Left lung (tissue), 10 donors: ENCODE data around the gene PCDHA8. TPM values are rescaled to one million over a fixed set of nuclear protein-coding genes. Genes with fewer than 3 reads are reported as not detected.
"Not testable (repeated sequence)": the region's sequence is repeated elsewhere in the genome, so short reads cannot be mapped to it uniquely, and the experiment has no call there.

Experiments
- ATAC-seq: fragments of 200-7000 bp; cut with Tn5 transposase; one replicate; pipeline ENCODE4 v1.9.1; 2020; ENCODE audit warnings: moderate library complexity
- DNase-seq, 4 donors: peaks; one replicate each; pipeline ENCODE4 v3.0.0-alpha.2; 2013 to 2020
- H3K27ac ChIP-seq, 2 donors: fragments of 200-600 bp; sonication (generic) in 1 of 2; one replicate each; pipeline versions ENCODE4 v1.5.0 to v1.8.0; 2020 to 2021
- H3K27me3 ChIP-seq, 2 donors: fragments of 200-600 bp; sonication (generic) in 1 of 2; one replicate each; pipeline versions ENCODE4 v1.5.0 to v1.8.0; 2020 to 2021
- H3K36me3 ChIP-seq, 2 donors: fragments of 200-600 bp; sonication (generic) in 1 of 2; one replicate each; pipeline versions ENCODE4 v1.5.0 to v1.8.0; 2020 to 2021
- H3K4me1 ChIP-seq, 2 donors: fragments of 200-600 bp; one replicate each; pipeline ENCODE4 v1.8.0; 2021
- H3K4me3 ChIP-seq, 2 donors: fragments of 200-600 bp; sonication (generic) in 1 of 2; one replicate each; pipeline versions ENCODE4 v1.5.0 to v1.8.0; 2020 to 2021; ENCODE audit warnings: mild to moderate bottlenecking in 1 of 2
- H3K9me3 ChIP-seq, 2 donors: fragments of 200-600 bp; sonication (generic) in 1 of 2; one replicate each; pipeline versions ENCODE4 v1.5.0 to v1.8.0; 2020 to 2021
- intact Hi-C, 2 donors: fragments of 100-400 bp; cut with DNase I; formaldehyde crosslinking; loops; one replicate each; pipeline versions ENCODE4 v1.11.2 to v1.14.2; 2022
- polyA plus RNA-seq, 6 donors: library from polyadenylated mRNA; unstranded; fragments of 120-200 nt; gene quantifications; one replicate each; pipeline ENCODE4 v1.2.1, GENCODE V29; 2013; ENCODE audit not compliant: insufficient read length in 6 of 6
- total RNA-seq, 2 donors: library from RNA; stranded (reverse); fragmentation: NEBNext Ultra II Directional; extraction: Animal tissue kit (Norgen Biotek cat#: 25700); gene quantifications; one replicate each; pipeline ENCODE4 v1.2.1, GENCODE V29; 2021
- TF ChIP-seq, protein P1 (sequence below), 2 donors: fragments of 200-600 bp; sonication (generic) in 1 of 2; IDR thresholded peaks; one replicate each; pipeline versions ENCODE4 v1.5.0 to v1.8.0; 2021; ENCODE audit warnings: antibody characterized with exemption in 2 of 2
- donor health status: DM: no; HTN: yes; CAD: no.
- donor health status: DM: no; HTN: no; CAD: no.

PCDHA8 gene
- total and polyA plus RNA-seq, 8 donors: 0.05 to 0.21 (median 0.13) TPM; not detected in 1

DNA sequence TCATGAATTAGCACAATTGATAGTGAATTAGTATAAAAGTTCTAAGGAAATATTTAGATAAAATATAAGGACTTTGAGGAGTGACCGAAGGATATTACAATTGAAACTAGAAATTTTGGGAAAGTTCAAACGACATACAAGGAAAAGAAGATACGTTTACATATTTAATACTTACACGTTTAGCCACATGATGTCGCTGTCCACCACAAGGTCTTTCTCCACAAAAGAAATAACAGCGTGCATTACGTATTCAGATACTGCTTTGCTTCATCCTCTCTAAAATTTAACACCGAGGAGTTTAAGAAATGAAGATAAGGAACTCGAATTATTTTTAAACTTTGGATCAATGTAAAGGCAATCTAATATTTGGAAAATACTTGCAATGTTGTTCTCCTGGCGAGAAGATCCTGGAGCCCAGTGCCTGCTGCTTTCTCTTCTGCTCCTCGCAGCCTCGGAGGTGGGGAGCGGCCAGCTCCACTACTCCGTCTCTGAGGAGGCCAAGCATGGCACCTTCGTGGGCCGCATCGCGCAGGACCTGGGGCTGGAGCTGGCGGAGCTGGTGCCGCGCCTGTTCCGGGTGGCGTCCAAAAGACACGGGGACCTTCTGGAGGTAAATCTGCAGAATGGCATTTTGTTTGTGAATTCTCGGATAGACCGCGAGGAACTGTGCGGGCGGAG lies 40.0 kb upstream of the PCDHA8 start, which contains the start of gene PCDHA3:
PCDHA3 (plus strand) TSS at position 242 of the 678 bp plus-strand sequence.
- ATAC-seq (no peak), DNase-seq (peak in 3 of 4 donors; percentile 6 to 55 (median 17))
- TF ChIP-seq, protein P1, sequence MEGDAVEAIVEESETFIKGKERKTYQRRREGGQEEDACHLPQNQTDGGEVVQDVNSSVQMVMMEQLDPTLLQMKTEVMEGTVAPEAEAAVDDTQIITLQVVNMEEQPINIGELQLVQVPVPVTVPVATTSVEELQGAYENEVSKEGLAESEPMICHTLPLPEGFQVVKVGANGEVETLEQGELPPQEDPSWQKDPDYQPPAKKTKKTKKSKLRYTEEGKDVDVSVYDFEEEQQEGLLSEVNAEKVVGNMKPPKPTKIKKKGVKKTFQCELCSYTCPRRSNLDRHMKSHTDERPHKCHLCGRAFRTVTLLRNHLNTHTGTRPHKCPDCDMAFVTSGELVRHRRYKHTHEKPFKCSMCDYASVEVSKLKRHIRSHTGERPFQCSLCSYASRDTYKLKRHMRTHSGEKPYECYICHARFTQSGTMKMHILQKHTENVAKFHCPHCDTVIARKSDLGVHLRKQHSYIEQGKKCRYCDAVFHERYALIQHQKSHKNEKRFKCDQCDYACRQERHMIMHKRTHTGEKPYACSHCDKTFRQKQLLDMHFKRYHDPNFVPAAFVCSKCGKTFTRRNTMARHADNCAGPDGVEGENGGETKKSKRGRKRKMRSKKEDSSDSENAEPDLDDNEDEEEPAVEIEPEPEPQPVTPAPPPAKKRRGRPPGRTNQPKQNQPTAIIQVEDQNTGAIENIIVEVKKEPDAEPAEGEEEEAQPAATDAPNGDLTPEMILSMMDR (IDR thresholded peaks at IDR 0.05): no peak
- Histone ChIP-seq H3K9me3 (peaks cover 0 to 66% of the 10 kb centered on the region in 2 donors), H3K27me3 (peaks cover 0 to 69% of the 10 kb centered on the region in 2 donors), H3K27ac (no peak within 1 kb of the TSS), H3K4me1 (no peaks in the 10 kb centered on the region), H3K36me3 (no peaks in the 10 kb centered on the region), H3K4me3 (peak within 1 kb of the TSS in 1 of 2 donors; percentile 19)
- intact Hi-C loops: no loop called here

DNA sequence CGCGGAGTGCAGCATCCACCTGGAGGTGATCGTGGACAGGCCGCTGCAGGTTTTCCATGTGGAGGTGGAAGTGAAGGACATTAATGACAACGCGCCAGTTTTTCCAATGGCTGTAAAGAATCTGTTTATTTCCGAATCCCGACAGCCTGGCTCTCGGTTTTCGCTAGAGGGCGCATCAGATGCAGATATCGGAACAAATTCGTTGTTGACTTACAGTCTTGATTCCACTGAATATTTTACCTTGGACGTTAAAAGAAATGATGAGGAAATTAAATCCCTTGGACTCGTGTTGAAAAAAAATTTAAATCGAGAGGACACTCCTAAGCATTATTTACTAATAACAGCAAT lies 39.5 kb upstream of the PCDHA8 start:
- H3K4me1 ChIP-seq: no peaks in the 10 kb centered on the region
- DNase-seq (no peak), ATAC-seq (no peak)
- H3K9me3 ChIP-seq: peaks cover 0 to 65% of the 10 kb centered on the region in 2 donors
- TF ChIP-seq, protein P1 (IDR thresholded peaks at IDR 0.05): peak in 1 of 2 donors; percentile 10
- peaks cover 0 to 69% of the 10 kb centered on the region in 2 donors for H3K27me3 ChIP-seq
- intact Hi-C loops: no loop called here
- no peaks in the 10 kb centered on the region for H3K36me3 ChIP-seq
- peak overlapping the region in 1 of 2 donors; percentile 19 for H3K4me3 ChIP-seq
- no peak overlapping the region for H3K27ac ChIP-seq

DNA sequence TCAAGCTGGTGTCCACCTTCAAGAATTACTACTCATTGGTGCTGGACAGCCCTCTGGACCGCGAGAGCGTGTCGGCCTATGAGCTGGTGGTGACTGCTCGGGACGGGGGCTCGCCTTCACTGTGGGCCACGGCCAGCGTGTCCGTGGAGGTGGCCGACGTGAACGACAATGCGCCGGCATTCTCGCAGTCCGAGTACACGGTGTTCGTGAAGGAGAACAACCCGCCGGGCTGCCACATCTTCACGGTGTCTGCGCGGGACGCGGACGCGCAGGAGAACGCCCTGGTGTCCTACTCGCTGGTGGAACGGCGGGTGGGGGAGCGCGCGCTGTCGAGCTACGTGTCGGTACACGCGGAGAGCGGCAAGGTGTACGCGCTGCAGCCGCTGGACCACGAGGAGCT lies 38.6 kb upstream of the PCDHA8 start:
- intact Hi-C loops, ATAC-seq, H3K27ac ChIP-seq, H3K4me3 ChIP-seq, H3K36me3 ChIP-seq, H3K4me1 ChIP-seq: not testable (repeated sequence)
- peak in 1 of 4 donors; percentile 72 for DNase-seq
- peaks cover 0 to 62% of the 10 kb centered on the region in 2 donors for H3K9me3 ChIP-seq
- H3K27me3 ChIP-seq: peaks cover 0 to 68% of the 10 kb centered on the region in 2 donors

DNA sequence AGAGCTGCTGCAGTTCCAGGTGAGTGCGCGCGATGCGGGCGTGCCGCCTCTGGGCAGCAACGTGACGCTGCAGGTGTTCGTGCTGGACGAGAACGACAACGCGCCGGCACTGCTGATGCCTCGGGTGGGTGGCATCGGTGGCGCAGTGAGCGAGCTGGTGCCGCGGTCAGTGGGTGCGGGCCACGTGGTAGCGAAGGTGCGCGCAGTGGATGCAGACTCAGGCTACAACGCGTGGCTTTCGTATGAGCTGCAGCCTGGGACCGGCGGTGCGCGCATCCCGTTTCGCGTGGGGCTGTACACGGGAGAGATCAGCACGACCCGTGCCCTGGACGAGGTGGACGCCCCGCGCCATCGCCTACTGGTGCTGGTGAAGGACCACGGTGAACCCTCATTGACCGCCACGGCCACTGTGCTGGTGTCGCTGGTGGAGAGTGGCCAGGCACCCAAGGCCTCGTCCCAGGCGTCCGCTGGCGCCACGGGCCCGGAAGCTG lies 38.2 kb upstream of the PCDHA8 start:
- no peak for ATAC-seq
- intact Hi-C loops: no loop called here

DNA sequence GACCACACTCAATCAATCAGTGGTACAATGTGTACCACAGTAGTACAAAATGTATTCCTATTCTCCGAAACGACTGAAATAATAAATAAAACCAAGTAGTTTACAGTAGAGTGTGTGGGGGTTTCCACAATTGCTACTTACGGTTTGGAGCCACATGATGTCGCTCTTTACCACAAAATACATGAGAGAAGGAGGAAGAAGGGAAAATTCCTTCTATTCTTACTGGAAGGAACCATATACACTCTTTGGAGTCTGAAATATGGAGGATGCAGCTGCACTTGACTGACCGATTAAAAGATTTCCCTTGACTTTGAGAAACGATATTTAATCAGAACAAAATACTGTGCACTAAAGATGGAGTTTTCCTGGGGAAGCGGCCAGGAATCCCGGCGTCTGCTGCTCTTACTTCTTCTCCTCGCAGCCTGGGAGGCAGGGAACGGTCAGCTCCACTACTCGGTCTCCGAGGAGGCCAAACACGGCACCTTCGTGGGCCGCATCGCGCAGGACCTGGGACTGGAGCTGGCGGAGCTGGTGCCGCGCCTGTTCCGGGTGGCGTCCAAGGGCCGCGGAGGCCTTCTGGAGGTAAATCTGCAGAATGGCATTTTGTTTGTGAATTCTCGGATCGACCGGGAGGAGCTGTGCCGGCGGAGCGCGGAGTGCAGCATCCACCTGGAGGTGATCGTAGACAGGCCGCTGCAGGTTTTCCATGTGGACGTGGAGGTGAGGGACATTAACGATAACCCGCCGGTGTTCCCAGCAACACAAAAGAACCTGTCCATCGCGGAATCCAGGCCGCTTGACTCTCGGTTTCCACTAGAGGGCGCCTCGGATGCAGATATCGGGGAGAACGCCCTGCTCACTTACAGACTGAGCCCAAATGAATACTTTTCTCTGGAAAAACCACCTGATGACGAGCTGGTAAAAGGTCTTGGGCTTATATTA lies 33.9 kb upstream of the PCDHA8 start, which contains the start of gene PCDHA4:
PCDHA4 (plus strand) TSS at position 235 of the 942 bp plus-strand sequence.
- H3K27me3 ChIP-seq: peaks cover 0 to 36% of the 10 kb centered on the region in 2 donors
- ATAC-seq (peak; percentile 71), DNase-seq (no peak)
- TF ChIP-seq, protein P1 (IDR thresholded peaks at IDR 0.05): peak; percentile 21 to 28
- H3K4me1 ChIP-seq: no peaks in the 10 kb centered on the region
- no peak within 1 kb of the TSS for H3K4me3 ChIP-seq
- H3K9me3 ChIP-seq: peaks cover 0 to 67% of the 10 kb centered on the region in 2 donors
- intact Hi-C loops: no loop called here
- H3K36me3 ChIP-seq: no peaks in the 10 kb centered on the region
- H3K27ac ChIP-seq: no peak within 1 kb of the TSS

More for the DNA sequence above, 38.2 kb upstream of the PCDHA8 start:
- no peaks in the 10 kb centered on the region for H3K4me1 ChIP-seq
- no peak overlapping the region for H3K27ac ChIP-seq
- no peaks in the 10 kb centered on the region for H3K36me3 ChIP-seq
- peaks cover 0 to 64% of the 10 kb centered on the region in 2 donors for H3K27me3 ChIP-seq
- no peak overlapping the region for H3K4me3 ChIP-seq
- peaks cover 0 to 63% of the 10 kb centered on the region in 2 donors for H3K9me3 ChIP-seq
- peak in 1 of 4 donors; percentile 65 for DNase-seq
- TF ChIP-seq, protein P1 (IDR thresholded peaks at IDR 0.05): no peak

DNA sequence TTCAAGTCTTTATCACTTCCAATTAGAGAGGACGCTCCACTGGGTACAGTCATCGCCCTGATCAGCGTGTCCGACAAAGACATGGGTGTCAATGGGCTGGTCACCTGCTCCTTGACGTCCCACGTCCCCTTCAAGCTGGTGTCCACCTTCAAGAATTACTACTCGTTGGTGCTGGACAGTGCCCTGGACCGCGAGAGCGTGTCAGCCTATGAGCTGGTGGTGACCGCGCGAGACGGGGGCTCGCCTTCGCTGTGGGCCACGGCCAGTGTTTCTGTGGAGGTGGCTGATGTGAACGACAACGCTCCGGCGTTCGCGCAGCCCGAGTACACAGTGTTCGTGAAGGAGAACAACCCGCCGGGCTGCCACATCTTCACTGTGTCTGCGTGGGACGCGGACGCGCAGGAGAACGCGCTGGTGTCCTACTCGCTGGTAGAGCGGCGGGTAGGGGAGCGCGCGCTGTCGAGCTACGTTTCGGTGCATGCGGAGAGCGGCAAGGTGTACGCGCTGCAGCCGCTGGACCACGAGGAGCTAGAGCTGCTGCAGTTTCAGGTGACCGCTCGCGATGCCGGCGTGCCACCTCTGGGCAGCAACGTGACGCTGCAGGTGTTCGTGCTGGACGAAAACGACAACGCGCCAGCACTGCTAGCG lies 32.6 kb upstream of the PCDHA8 start:
- intact Hi-C loops, ATAC-seq, H3K36me3 ChIP-seq, H3K4me3 ChIP-seq, H3K27ac ChIP-seq, H3K4me1 ChIP-seq: not testable (repeated sequence)
- H3K27me3 ChIP-seq: peaks cover 0 to 23% of the 10 kb centered on the region in 2 donors
- peak in 1 of 4 donors; percentile 72 for DNase-seq
- H3K9me3 ChIP-seq: peaks cover 0 to 59% of the 10 kb centered on the region in 2 donors
